Measurements from ENCODE around the gene CYP1A1. TPM values are rescaled to one million over a fixed set of nuclear protein-coding genes. Genes with fewer than 3 reads are reported as not detected.
A peak's percentile ranks its signal among the peaks of the same experiment; 100 is the strongest.

CYP1A1 gene
- total RNA-seq, 1 experiment from 2014 or later = 0.18 TPM

GRCh38 chr15:74696808-74697207, 28.5 kb downstream of the CYP1A1 start:
- H3K27ac ChIP-seq = no peak overlapping the region
- no peak overlapping the region for H3K4me3 ChIP-seq
- peaks cover 8% of the 10 kb centered on the region for H3K36me3 ChIP-seq

GRCh38 chr15:74696398-74696729, 29.0 kb downstream of the CYP1A1 start:
- H3K27me3 ChIP-seq (replicated peaks) = peaks cover 7% of the 10 kb centered on the region

More at GRCh38 chr15:74696808-74697207, 28.5 kb downstream of the CYP1A1 start:
- H3K9me3 ChIP-seq (replicated peaks) = no peaks in the 10 kb centered on the region
- no peak for DNase-seq (ENCODE audit: low read depth in 1 of 2, low spot score in 2 of 2)
- peaks cover 13% of the 10 kb centered on the region for H3K4me1 ChIP-seq (replicated peaks)
- H3K27me3 ChIP-seq (replicated peaks) = peaks cover 11% of the 10 kb centered on the region

GRCh38 chr15:74695597-74696397, 29.5 kb downstream of the CYP1A1 start, which contains the start of gene EDC3:
TSS of gene EDC3 (minus strand) at chr15:74696024. CDS start at chr15:74675124, 20,900 bp downstream.
- peaks cover 13% of the 10 kb centered on the region for H3K4me1 ChIP-seq (replicated peaks)
- H3K27ac ChIP-seq = peak within 1 kb of the TSS; percentile 79
- no peaks in the 10 kb centered on the region for H3K9me3 ChIP-seq (replicated peaks)
- DNase-seq (ENCODE audit: low read depth in 1 of 2, low spot score in 2 of 2) = peak; percentile 83 to 89
- peak within 1 kb of the TSS; percentile 82 for H3K4me3 ChIP-seq
- H3K36me3 ChIP-seq = peaks cover 8% of the 10 kb centered on the region
- peaks cover 6% of the 10 kb centered on the region for H3K27me3 ChIP-seq (replicated peaks)

More at GRCh38 chr15:74696398-74696729, 29.0 kb downstream of the CYP1A1 start:
- no peak for DNase-seq (ENCODE audit: low read depth in 1 of 2, low spot score in 2 of 2)
- peak overlapping the region; percentile 82 for H3K4me3 ChIP-seq
- peak overlapping the region; percentile 79 for H3K27ac ChIP-seq
- peaks cover 8% of the 10 kb centered on the region for H3K36me3 ChIP-seq
- H3K4me1 ChIP-seq (replicated peaks) = peaks cover 13% of the 10 kb centered on the region
- H3K9me3 ChIP-seq (replicated peaks) = no peaks in the 10 kb centered on the region

GRCh38 chr15:74692327-74692726, 33.0 kb downstream of the CYP1A1 start:
- no peak for DNase-seq (ENCODE audit: low read depth in 1 of 2, low spot score in 2 of 2)
- Histone ChIP-seq H3K27ac (no peak overlapping the region), H3K9me3 (replicated peaks) (no peaks in the 10 kb centered on the region)

GRCh38 chr15:74683758-74684157, 41.6 kb downstream of the CYP1A1 start:
- no peak overlapping the region for H3K27ac ChIP-seq
- H3K4me1 ChIP-seq (replicated peaks) = peaks cover 3% of the 10 kb centered on the region; the same call in 1 of the 2 replicates
- no peak overlapping the region for H3K4me3 ChIP-seq
- peaks cover 14% of the 10 kb centered on the region for H3K36me3 ChIP-seq
- DNase-seq (ENCODE audit: low read depth in 1 of 2, low spot score in 2 of 2) = no peak
- H3K27me3 ChIP-seq (replicated peaks) = no peaks in the 10 kb centered on the region
- 0 out of 2 replicates have a peak, but pooled peaks cover 4% of the 10 kb centered on the region for H3K9me3 ChIP-seq (replicated peaks)

More at GRCh38 chr15:74692327-74692726, 33.0 kb downstream of the CYP1A1 start:
- H3K4me3 ChIP-seq = no peak overlapping the region
- no peaks in the 10 kb centered on the region for H3K27me3 ChIP-seq (replicated peaks)
- H3K4me1 ChIP-seq (replicated peaks) = peaks cover 13% of the 10 kb centered on the region
- peaks cover 8% of the 10 kb centered on the region for H3K36me3 ChIP-seq

- DNase-seq (ENCODE audit: low read depth in 1 of 2, low spot score in 2 of 2) = peak in 1 of 2 experiments; percentile 58
- Histone ChIP-seq H3K27ac (no peak overlapping the region), H3K36me3 (peaks cover 14% of the 10 kb centered on the region), H3K9me3 (replicated peaks) (0 out of 2 replicates have a peak, but pooled peaks cover 4% of the 10 kb centered on the region), H3K4me1 (replicated peaks) (peaks cover 3% of the 10 kb centered on the region; the same call in 1 of the 2 replicates), H3K27me3 (replicated peaks) (no peaks in the 10 kb centered on the region), H3K4me3 (no peak overlapping the region)
Observed at GRCh38 chr15:74682954-74683353, 42.4 kb downstream of the CYP1A1 start.

GRCh38 chr15:74680456-74680855, 44.9 kb downstream of the CYP1A1 start:
- Histone ChIP-seq H3K9me3 (replicated peaks) (0 out of 2 replicates have a peak, but pooled peaks cover 4% of the 10 kb centered on the region), H3K36me3 (peaks cover 6% of the 10 kb centered on the region), H3K4me1 (replicated peaks) (peaks cover 3% of the 10 kb centered on the region; the same call in 1 of the 2 replicates), H3K4me3 (no peak overlapping the region), H3K27ac (no peak overlapping the region), H3K27me3 (replicated peaks) (no peaks in the 10 kb centered on the region)
- DNase-seq (ENCODE audit: low read depth in 1 of 2, low spot score in 2 of 2) = no peak

GRCh38 chr15:74676801-74677200, 48.5 kb downstream of the CYP1A1 start:
- Histone ChIP-seq H3K27me3 (replicated peaks) (no peaks in the 10 kb centered on the region), H3K9me3 (replicated peaks) (no peaks in the 10 kb centered on the region), H3K27ac (no peak overlapping the region), H3K36me3 (peaks cover 21% of the 10 kb centered on the region), H3K4me1 (replicated peaks) (no peaks in the 10 kb centered on the region), H3K4me3 (no peak overlapping the region)
- DNase-seq (ENCODE audit: low read depth in 1 of 2, low spot score in 2 of 2) = no peak

- Histone ChIP-seq H3K27me3 (replicated peaks) (no peaks in the 10 kb centered on the region), H3K4me1 (replicated peaks) (no peaks in the 10 kb centered on the region), H3K9me3 (replicated peaks) (no peaks in the 10 kb centered on the region), H3K36me3 (peaks cover 38% of the 10 kb centered on the region), H3K27ac (no peak overlapping the region), H3K4me3 (no peak overlapping the region)
- no peak for DNase-seq (ENCODE audit: low read depth in 1 of 2, low spot score in 2 of 2)
Observed at GRCh38 chr15:74674161-74674560, 51.2 kb downstream of the CYP1A1 start.

- no peak overlapping the region for H3K4me3 ChIP-seq
- H3K27ac ChIP-seq = no peak overlapping the region
- no peak for DNase-seq (ENCODE audit: low read depth in 1 of 2, low spot score in 2 of 2)
- peaks cover 45% of the 10 kb centered on the region for H3K36me3 ChIP-seq
- H3K9me3 ChIP-seq (replicated peaks) = no peaks in the 10 kb centered on the region
- no peaks in the 10 kb centered on the region for H3K27me3 ChIP-seq (replicated peaks)
- H3K4me1 ChIP-seq (replicated peaks) = 0 out of 2 replicates have a peak, but pooled peaks cover 3% of the 10 kb centered on the region
Observed at GRCh38 chr15:74669627-74670026, 55.7 kb downstream of the CYP1A1 start.

Other genes starting within 250 kb of the CYP1A1 start
- 0.44 and 1.4 TPM in 2 replicates for gene ARID3B, start 184.3 kb downstream of the CYP1A1 start, total RNA-seq (2014; rRNA removed; shearing (Covaris generic))
- 57.3 and 65.8 TPM in 2 replicates for gene CLK3, start 109.7 kb downstream of the CYP1A1 start, total RNA-seq (2014; rRNA removed; shearing (Covaris generic))
- 7.6 and 11.0 TPM in 2 replicates for gene EDC3, start 29.5 kb downstream of the CYP1A1 start, total RNA-seq (2014; rRNA removed; shearing (Covaris generic))
- gene CYP1A2, start 23.3 kb upstream of the CYP1A1 start, total RNA-seq (2014; rRNA removed; shearing (Covaris generic)) = not detected in 2 replicates
- 14.8 and 19.2 TPM in 2 replicates for gene CSK, start 56.6 kb upstream of the CYP1A1 start, total RNA-seq (2014; rRNA removed; shearing (Covaris generic))
- gene LMAN1L, start 87.3 kb upstream of the CYP1A1 start, total RNA-seq (2014; rRNA removed; shearing (Covaris generic)) = not detected in 2 replicates
- 0.13 TPM in 1 of 2 replicates, not detected in the other for gene CPLX3, start 101.1 kb upstream of the CYP1A1 start, total RNA-seq (2014; rRNA removed; shearing (Covaris generic))
- gene ULK3, start 117.6 kb upstream of the CYP1A1 start, total RNA-seq (2014; rRNA removed; shearing (Covaris generic)) = 14.3 and 14.7 TPM in 2 replicates
- 28.1 and 33.6 TPM in 2 replicates for gene SCAMP2, start 147.8 kb upstream of the CYP1A1 start, total RNA-seq (2014; rRNA removed; shearing (Covaris generic))
- 16.7 and 27.7 TPM in 2 replicates for gene MPI, start 164.5 kb upstream of the CYP1A1 start, total RNA-seq (2014; rRNA removed; shearing (Covaris generic))
- 22.8 and 23.2 TPM in 2 replicates for gene FAM219B, start 181.3 kb upstream of the CYP1A1 start, total RNA-seq (2014; rRNA removed; shearing (Covaris generic))
- 66.8 and 78.8 TPM in 2 replicates for gene COX5A, start 212.5 kb upstream of the CYP1A1 start, total RNA-seq (2014; rRNA removed; shearing (Covaris generic))
- 1.4 and 1.9 TPM in 2 replicates for gene RPP25, start 231.2 kb upstream of the CYP1A1 start, total RNA-seq (2014; rRNA removed; shearing (Covaris generic))

All from SJSA1 (cell line).